HG03108 (cell line): ENCODE results near the gene FBXO33.

Source experiments
- ATAC-seq: cut with Tn5 transposase; IDR thresholded peaks from one replicate; pipeline ENCODE4 v1.9.1; 2021; ENCODE audit warnings: moderate library complexity; ENCODE audit not compliant: unreplicated experiment

Gene FBXO33

GRCh38 chr14:39432179-39432618, at the start of gene FBXO33:
FBXO33 (minus strand) TSS chr14:39432433; CDS start chr14:39432162, 271 bp downstream.
- ATAC-seq: peak; percentile 74

- ATAC-seq: peak; percentile 79
Observed at GRCh38 chr14:39474416-39474911, 42.2 kb upstream of the FBXO33 start.

- no peak for ATAC-seq
Observed at GRCh38 chr14:39472078-39472477, 39.8 kb upstream of the FBXO33 start.

GRCh38 chr14:39469094-39469710, 37.0 kb upstream of the FBXO33 start:
- ATAC-seq: peak; percentile 92

GRCh38 chr14:39467889-39468524, 35.8 kb upstream of the FBXO33 start:
- ATAC-seq: peak; percentile 46

GRCh38 chr14:39459795-39460478, 27.7 kb upstream of the FBXO33 start:
- no peak for ATAC-seq

- no peak for ATAC-seq
Observed at GRCh38 chr14:39456702-39457250, 24.5 kb upstream of the FBXO33 start.

- ATAC-seq: no peak
Observed at GRCh38 chr14:39454906-39455539, 22.8 kb upstream of the FBXO33 start.

- ATAC-seq: no peak
Observed at GRCh38 chr14:39452680-39453079, 20.4 kb upstream of the FBXO33 start.

- ATAC-seq: peak; percentile 44
Observed at GRCh38 chr14:39451811-39452210, 19.6 kb upstream of the FBXO33 start.

GRCh38 chr14:39447175-39447661, 15.0 kb upstream of the FBXO33 start:
- ATAC-seq: no peak

GRCh38 chr14:39446131-39446744, 14.0 kb upstream of the FBXO33 start:
- ATAC-seq: peak; percentile 51

GRCh38 chr14:39442293-39442692, 10.1 kb upstream of the FBXO33 start:
- ATAC-seq: no peak

GRCh38 chr14:39441805-39442204, 9.6 kb upstream of the FBXO33 start:
- ATAC-seq: no peak

GRCh38 chr14:39440975-39441374, 8.7 kb upstream of the FBXO33 start:
- no peak for ATAC-seq

- ATAC-seq: no peak
Observed at GRCh38 chr14:39435241-39435640, 3.0 kb upstream of the FBXO33 start.

- no peak for ATAC-seq
Observed at GRCh38 chr14:39434401-39434800, 2.2 kb upstream of the FBXO33 start.

GRCh38 chr14:39433452-39433813, 1.2 kb upstream of the FBXO33 start:
- ATAC-seq: no peak

GRCh38 chr14:39432619-39433451, 602 bp upstream of the FBXO33 start:
- peak; percentile 68 for ATAC-seq
